HEK293 (cell line): ENCODE results near the gene SPTBN5.
A peak's percentile ranks its signal among the peaks of the same experiment; 100 is the strongest.

Experiments used
- CTCF ChIA-PET: fragments of 350-600 bp; formaldehyde crosslinking; extraction: SDS; loops from one replicate; lab custom pipeline; 2021; ENCODE audit warnings: antibody characterized with exemption; lab: Yijun Ruan, JAX
- POLR2A ChIA-PET: fragments of 300-600 bp; formaldehyde crosslinking; extraction: SDS; loops from one replicate; lab custom pipeline; 2020; ENCODE audit warnings: antibody characterized with exemption, inconsistent platforms; lab: Yijun Ruan, JAX
- H3K27ac ChIP-seq: fragments of 200-500 bp; sonication (Bioruptor generic); 2 replicates; pipeline ENCODE4 v1.5.1; 2014; ENCODE audit warnings: low read depth, low read length, control low read depth, inconsistent platforms; ENCODE audit errors: extremely low read depth
- H3K36me3 ChIP-seq, 2 experiments: fragments of 200-500 bp in 1 of 2; sonication (Bioruptor generic) in 1 of 2; 1 replicate in 1 of 2; 2 replicates in 1 of 2; pipeline ENCODE4 v1.5.1; 2014 to 2017; ENCODE audit warnings: inconsistent platforms in 2 of 2, low read length in 2 of 2; ENCODE audit not compliant: control insufficient read depth in 2 of 2, insufficient read depth in 1 of 2
- H3K4me1 ChIP-seq: fragments of 200-500 bp; sonication (Bioruptor generic); 2 replicates; pipeline ENCODE4 v1.5.1; 2014; ENCODE audit warnings: mild to moderate bottlenecking, low read length, inconsistent platforms; ENCODE audit not compliant: control insufficient read depth, insufficient read depth
- H3K4me3 ChIP-seq: 2 replicates; pipeline ENCODE4 v1.5.1; 2011; ENCODE audit warnings: low read depth, mild to moderate bottlenecking, control low read depth, low read length, moderate library complexity
- H3K9me3 ChIP-seq: fragments of 200-500 bp; sonication (Bioruptor generic); 2 replicates; pipeline ENCODE4 v1.5.1; 2014; ENCODE audit warnings: low read depth, low read length, inconsistent platforms; ENCODE audit not compliant: control insufficient read depth, insufficient read depth
- GLI2 ChIP-seq: fragments of 450-650 bp; formaldehyde crosslinking; IDR thresholded peaks from 2 replicates; pipeline ENCODE4; 2017; ENCODE audit warnings: missing biosample characterization, missing genetic modification characterization, low read depth, borderline replicate concordance
- HOXD13 ChIP-seq: sonication (generic); formaldehyde crosslinking; IDR thresholded peaks from 2 replicates; pipeline ENCODE4 v1.8.0; 2022; ENCODE audit warnings: missing genetic modification reagents, borderline replicate concordance
- SCRT1 ChIP-seq: fragments of 450-650 bp; formaldehyde crosslinking; IDR thresholded peaks from 2 replicates; pipeline ENCODE4 v1.5.1; 2016; ENCODE audit warnings: missing biosample characterization, missing genetic modification characterization, borderline replicate concordance
- SCRT2 ChIP-seq: fragments of 450-650 bp; formaldehyde crosslinking; IDR thresholded peaks from 2 replicates; pipeline ENCODE4 v1.5.1; 2016; ENCODE audit warnings: missing biosample characterization, missing genetic modification characterization
- TSHZ1 ChIP-seq: fragments of 450-650 bp; formaldehyde crosslinking; IDR thresholded peaks from 2 replicates; pipeline ENCODE4 v1.5.1; 2016; ENCODE audit warnings: missing biosample characterization, missing genetic modification characterization, borderline replicate concordance
- ZIC2 ChIP-seq: fragments of 450-650 bp; formaldehyde crosslinking; IDR thresholded peaks from 2 replicates; pipeline ENCODE4 v1.5.1; 2016; ENCODE audit warnings: missing biosample characterization, missing genetic modification characterization
- ZNF184 ChIP-seq: fragments of 450-650 bp; IDR thresholded peaks from 2 replicates; pipeline ENCODE4 v1.5.1; 2018; ENCODE audit warnings: missing biosample characterization, mild to moderate bottlenecking, missing genetic modification characterization
- ZNF394 ChIP-seq: fragments of 450-650 bp; formaldehyde crosslinking; IDR thresholded peaks from 2 replicates; pipeline ENCODE4 v1.5.1; 2016; ENCODE audit warnings: missing biosample characterization, missing genetic modification characterization, mild to moderate bottlenecking, moderate library complexity, borderline replicate concordance
- ZNF398 ChIP-seq: fragments of 450-650 bp; formaldehyde crosslinking; IDR thresholded peaks from 2 replicates; pipeline ENCODE4 v1.5.1; 2017; ENCODE audit warnings: missing biosample characterization, missing genetic modification characterization
- ZNF423 ChIP-seq: fragments of 450-650 bp; formaldehyde crosslinking; IDR thresholded peaks from 2 replicates; pipeline ENCODE4 v1.5.1; 2016; ENCODE audit warnings: missing biosample characterization, missing genetic modification characterization
- ZNF488 ChIP-seq: fragments of 450-650 bp; formaldehyde crosslinking; IDR thresholded peaks from 2 replicates; pipeline ENCODE4 v1.5.1; 2016; ENCODE audit warnings: missing biosample characterization, missing genetic modification characterization
- ZNF544 ChIP-seq: fragments of 450-650 bp; formaldehyde crosslinking; IDR thresholded peaks from 2 replicates; pipeline ENCODE4 v1.5.0; 2017; ENCODE audit warnings: missing biosample characterization, missing genetic modification characterization
- ZNF600 ChIP-seq: fragments of 450-650 bp; formaldehyde crosslinking; IDR thresholded peaks from 2 replicates; pipeline ENCODE4 v1.5.1; 2016; ENCODE audit warnings: missing biosample characterization, missing genetic modification characterization
- ZNF658 ChIP-seq: fragments of 450-650 bp; formaldehyde crosslinking; IDR thresholded peaks from 2 replicates; pipeline ENCODE4; 2016; ENCODE audit warnings: missing biosample characterization, missing genetic modification characterization
- ZNF776 ChIP-seq: fragments of 450-650 bp; formaldehyde crosslinking; IDR thresholded peaks from 2 replicates; pipeline ENCODE4 v1.5.0; 2017; ENCODE audit warnings: missing biosample characterization, missing genetic modification characterization, borderline replicate concordance
- ZNF830 ChIP-seq: fragments of 450-650 bp; IDR thresholded peaks from 2 replicates; pipeline ENCODE4 v1.5.0; 2018; ENCODE audit warnings: missing biosample characterization, missing genetic modification characterization, low read depth, mild to moderate bottlenecking, moderate library complexity

The SPTBN5 gene

GRCh38 chr15:41883484-41883825 lies 10.4 kb downstream of the SPTBN5 start (continued):
- no peak for TF ChIP-seq ZNF394

GRCh38 chr15:41882689-41883483 lies 11.0 kb downstream of the SPTBN5 start:
- H3K36me3 ChIP-seq: no peaks in the 10 kb centered on the region
- TF ChIP-seq ZNF423 (tag by site-specific recombination): no peak
- no peak for TF ChIP-seq ZNF544 (tag by site-specific recombination)
- TF ChIP-seq ZNF600 (tag by site-specific recombination): no peak
- TF ChIP-seq ZIC2 (tag by site-specific recombination): peak; percentile 71
- no peak for TF ChIP-seq ZNF184 (tag by site-specific recombination)
- TF ChIP-seq HOXD13 (CRISPR knock-in tag): no peak
- TF ChIP-seq ZNF398 (tag by site-specific recombination): no peak
- no peak for TF ChIP-seq GLI2 (tag by site-specific recombination)
- TF ChIP-seq SCRT2: peak; percentile 54
- H3K9me3 ChIP-seq: no peaks in the 10 kb centered on the region
- POLR2A ChIA-PET: no interaction called here
- no peaks in the 10 kb centered on the region for H3K4me1 ChIP-seq
- H3K27ac ChIP-seq: no peak overlapping the region
- no peak overlapping the region for H3K4me3 ChIP-seq
- CTCF ChIA-PET: no interaction called here

GRCh38 chr15:41881920-41882688 lies 11.7 kb downstream of the SPTBN5 start:
- CTCF ChIA-PET: no interaction called here
- TF ChIP-seq TSHZ1 (tag by site-specific recombination) (no peak), ZNF488 (no peak), ZNF830 (no peak), ZNF658 (tag by site-specific recombination) (no peak), ZNF776 (tag by site-specific recombination) (no peak), SCRT1 (no peak)
- Histone ChIP-seq H3K27ac (no peak overlapping the region), H3K36me3 (no peaks in the 10 kb centered on the region), H3K4me3 (no peak overlapping the region), H3K4me1 (no peaks in the 10 kb centered on the region), H3K9me3 (no peaks in the 10 kb centered on the region)
- POLR2A ChIA-PET: no interaction called here
